ENCODE results near the gene REG4.
"Not testable (repeated sequence)": the region's sequence is repeated elsewhere in the genome, so short reads cannot be mapped to it uniquely, and the experiment has no call there.

The REG4 gene

DNA sequence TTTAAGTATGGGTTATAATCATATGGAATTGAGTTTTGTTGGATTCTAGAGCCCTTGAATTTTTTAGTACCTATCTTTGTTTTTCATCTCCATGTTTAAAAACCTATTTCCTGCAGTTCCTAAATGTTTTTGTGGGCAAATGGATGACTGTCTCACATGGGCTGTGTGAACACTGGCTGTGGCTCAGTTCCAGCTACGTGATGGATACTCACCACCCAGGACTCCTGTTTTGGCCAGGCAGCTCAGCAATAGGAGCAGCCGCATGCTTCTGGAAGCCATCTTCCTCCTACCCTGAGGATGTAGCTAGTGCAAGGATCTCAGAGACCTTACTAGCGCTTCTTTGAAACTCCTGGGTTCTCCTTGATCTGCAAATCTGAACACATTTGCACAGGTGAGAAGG, 2.8 kb downstream of the REG4 start:
- DNase-seq (ENCODE audit: low read depth, low spot score) = no peak

DNA sequence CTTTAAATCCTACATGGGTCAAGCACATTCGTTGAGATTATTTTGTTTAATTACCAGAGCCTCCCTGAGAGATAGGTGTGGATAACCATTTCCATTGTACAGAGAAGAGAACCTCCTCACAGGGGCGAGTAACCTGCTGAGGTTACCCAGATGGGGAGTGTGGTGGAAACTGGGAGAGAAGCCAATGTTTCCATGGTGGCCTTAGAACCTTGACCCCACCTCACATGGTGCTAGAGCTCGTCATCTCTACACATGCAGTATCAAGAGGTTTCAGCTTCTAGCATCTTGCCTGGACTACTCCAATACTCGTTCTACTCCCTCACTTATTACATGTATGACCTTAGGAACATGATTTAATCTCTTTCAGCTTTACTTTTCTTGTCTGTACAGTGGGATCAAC, 4.8 kb downstream of the REG4 start:
- no peak for DNase-seq (ENCODE audit: low read depth, low spot score)

DNA sequence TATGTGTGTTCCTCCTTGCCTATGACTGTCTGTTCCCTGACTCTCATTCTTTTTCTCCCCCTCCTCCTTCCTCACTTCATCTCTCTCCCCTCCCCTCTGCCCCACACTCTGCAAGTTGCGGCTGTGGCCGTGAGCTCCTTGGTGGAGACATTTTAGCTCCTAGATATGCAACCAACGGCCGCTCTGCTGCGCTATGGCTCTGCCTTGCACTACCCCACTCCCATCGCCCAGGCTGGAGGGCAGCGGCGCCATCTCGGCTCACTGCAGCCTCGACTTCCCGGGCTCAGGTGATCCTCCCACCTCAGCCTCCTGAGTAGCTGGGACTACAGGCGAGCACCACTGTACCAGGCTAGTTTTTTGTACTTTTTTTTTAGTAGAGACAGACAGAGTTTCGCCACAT, 5.5 kb downstream of the REG4 start:
- no peak for DNase-seq (ENCODE audit: low read depth, low spot score)

DNA sequence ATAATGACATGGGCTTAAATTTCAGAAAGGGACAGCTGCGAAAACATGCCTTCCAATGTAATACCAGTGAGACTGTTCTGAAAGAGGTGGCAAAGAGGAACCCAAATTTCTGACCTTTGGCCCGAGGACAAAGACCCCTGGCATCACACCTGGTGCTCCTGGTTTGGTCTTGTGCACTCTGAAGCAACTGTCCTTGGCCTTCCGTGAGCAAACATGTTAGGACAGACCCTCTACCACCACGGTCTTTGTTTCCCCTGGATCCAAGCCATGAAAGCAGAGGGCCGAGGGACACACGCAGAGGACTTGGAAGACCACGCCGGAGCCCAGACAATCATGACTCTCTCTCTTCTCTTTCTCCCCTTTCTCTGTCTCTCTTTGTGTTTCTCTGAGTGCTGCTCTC, 6.0 kb downstream of the REG4 start:
- no peak for DNase-seq (ENCODE audit: low read depth, low spot score)

DNA sequence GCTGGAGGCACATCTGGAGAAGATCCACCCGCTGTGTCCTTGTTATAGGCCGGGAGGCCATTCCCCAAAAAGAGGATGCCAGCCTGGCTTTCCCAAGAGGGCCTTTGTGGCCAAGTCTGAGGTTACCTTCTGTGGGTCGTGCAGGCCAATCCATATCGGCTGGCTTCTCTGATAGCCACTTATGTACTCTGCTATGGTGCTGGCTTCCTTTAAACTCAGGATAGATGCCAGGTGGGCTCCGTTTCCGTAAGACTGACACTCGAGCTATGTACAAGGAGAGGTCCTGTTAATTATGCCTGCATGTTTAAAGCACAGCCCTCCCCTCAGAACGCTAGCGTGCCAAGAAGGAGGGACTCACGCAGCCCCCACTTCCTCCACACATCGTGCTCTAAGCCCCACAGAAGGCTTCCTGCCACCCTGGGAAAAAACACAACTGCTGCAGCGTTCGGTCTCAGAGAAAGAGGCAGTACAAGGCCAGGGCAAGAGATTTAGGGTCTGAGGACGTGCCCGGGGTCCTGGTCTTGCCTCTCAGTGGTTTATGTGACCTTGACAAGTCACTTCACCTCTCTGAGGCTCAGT, 11.6 kb downstream of the REG4 start:
- DNase-seq (ENCODE audit: low read depth, low spot score) = no peak

DNA sequence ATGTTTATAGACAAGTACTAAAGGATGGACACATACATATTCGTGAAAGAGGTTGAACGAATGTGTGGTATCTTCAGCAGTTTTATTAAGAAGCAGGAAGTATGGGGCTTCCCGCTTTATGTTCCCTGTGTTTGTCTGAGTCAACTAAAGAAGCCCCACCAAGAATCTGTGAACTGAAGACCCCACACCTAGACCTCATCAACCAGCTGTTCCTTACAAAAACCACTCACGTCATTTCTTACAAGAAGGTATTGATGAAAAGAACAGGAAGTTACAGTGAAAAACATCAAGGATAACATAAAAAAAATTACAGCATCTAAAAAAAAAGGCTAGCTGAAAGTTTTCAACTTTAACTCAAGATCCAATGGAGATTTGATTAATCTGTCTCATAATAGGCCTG, 12.3 kb downstream of the REG4 start:
- DNase-seq (ENCODE audit: low read depth, low spot score) = no peak

DNA sequence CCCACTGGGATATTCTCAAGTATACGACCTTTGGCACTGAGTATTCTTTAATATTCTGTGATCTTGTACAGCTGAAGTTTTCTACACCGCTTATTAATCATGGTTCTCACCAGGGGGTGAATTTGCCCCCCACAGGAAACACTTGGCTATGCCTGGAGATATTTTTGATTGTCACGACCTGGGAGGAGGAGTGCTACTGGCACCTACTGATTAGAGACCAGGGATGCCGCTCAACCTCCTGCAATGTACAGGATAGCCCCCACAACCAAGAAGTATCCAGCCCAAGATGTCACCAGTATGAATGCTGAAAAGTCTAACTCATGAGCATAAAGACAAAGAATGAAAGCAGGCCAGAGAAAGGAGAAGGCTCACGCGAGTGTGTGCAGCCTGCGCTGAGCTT, 13.7 kb downstream of the REG4 start:
- DNase-seq (ENCODE audit: low read depth, low spot score) = no peak

DNA sequence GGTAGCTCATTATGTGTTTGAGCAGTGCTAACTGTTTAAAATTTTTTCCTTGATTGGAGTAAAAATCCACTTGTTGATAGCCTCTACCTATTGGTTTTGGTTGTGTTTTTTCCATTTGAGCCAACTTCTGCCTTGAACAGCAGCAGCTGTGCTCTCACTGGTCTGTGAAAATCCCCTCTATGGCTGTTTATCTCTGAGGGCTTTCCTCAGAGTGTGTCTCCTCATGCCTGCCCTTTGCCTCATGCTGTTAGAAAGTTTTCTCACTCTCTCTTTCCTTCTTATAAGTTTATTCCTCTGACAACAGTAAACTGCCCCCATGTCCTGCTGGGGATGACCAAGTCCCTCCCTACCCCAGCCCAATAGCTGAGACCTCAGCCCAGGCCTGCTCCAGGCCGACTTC, 14.1 kb downstream of the REG4 start:
- DNase-seq (ENCODE audit: low read depth, low spot score) = no peak

DNA sequence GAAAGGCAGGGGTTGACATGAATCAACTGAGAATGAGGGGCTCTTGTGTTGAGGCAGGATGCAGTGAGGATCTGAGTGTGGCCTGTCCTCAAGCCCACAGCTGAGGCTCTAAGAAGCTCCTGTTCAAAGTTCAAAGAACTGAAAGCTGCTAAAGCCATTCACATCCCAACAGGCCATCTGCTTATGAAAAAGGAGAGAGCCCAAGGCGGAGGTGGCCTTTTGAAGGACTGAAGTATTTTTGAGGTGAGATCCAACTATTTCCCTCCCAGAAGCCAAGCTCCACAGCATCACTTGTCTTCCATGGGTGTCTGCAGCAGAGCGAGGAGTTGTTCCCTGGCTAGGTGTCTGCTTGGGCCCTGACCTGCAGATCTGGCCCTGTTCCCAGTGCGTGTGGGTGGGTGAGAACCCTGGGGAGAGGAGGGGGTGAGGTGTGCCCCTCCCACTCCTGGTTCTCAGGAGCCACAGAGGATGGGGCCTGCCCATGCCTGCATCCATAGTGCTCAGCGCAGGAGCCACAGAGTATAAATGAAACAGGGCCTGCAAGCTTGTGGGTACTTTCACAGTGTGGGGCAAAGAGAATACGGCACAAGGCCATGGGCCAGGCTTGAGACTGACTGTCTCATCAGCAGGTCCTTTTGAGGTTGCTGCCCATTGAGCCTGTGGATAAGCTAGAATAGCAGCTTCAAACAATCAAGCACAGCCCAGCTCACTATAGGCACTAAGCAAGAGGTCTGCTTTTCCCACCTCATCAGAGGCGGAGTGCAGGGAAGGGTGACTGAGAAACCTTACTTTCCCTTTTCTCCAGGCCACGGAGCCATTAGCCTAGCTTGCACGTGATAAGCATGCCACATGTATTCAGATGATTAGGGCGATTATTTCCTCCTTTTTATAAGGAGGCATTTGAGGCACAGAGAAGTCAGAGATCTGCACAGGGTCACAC, 15.7 kb downstream of the REG4 start:
- no peak for DNase-seq (ENCODE audit: low read depth, low spot score)

DNA sequence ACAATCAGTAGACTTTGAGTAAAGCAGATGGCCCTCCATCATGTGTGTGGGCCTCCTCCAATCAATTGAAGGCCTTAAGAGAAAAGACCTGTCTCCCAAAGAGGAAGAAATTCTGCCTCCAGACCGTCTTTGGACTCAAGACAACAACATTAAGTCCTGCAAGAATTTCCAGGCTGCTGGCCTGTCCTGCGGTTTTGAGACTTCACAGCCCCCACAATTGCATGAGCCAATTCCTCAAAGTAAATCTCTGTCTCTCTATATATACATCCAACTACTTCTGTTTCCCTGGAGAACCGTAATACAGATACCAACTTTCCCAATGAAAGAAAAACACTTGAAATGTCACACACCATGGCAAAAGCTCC, 16.4 kb downstream of the REG4 start:
- DNase-seq (ENCODE audit: low read depth, low spot score) = no peak

DNA sequence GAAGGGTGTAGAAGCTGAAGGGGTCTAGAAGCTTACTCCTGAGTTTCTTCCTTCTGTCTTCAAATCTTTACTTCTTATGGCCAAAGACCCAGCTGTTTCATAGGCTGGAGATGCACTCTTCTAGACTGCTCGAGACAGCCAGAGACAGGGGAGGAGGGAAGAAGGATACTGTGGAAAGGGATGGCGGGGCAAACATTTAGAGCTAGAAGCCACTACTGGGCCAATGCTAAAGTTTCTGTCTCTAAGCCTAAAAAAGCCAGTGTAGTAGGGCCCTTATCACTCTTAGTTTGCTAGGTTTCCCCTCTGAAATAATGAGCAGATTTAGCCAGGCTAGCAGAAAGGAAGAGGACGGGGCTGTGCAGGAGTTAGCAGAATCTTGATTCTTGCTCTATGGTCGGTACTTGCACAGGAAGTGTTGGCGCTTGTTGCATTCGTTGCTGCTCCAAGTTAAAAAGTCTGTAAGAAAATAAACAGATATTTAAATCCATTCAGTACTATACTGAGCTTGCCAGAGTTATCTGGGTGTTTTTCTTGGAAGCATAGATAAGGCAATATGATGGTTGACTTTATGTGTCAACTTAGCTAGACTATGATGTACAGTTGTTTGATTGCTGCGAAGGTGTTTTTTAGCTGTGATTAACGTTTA, 16.9 kb downstream of the REG4 start:
- DNase-seq (ENCODE audit: low read depth, low spot score) = no peak

DNA sequence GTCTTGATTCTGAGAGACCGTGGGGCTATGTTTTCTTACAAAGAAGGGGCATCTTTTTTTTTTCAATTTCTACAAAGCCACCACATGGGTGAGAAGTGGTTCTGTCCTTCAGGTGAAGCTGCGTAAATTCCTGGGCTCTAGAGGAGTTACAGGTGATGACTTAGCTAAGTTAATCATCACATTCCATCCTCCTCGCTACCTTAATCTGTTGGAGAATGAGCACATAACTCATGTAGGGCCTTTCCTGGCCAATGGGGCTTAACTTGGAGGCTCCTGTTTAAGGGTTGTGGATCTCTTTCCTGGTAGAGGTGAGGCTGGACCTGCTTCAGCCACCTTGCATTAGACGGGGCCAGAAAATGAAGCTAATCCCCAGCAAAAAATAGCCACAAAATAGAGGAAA, 19.9 kb downstream of the REG4 start:
- no peak for DNase-seq (ENCODE audit: low read depth, low spot score)

DNA sequence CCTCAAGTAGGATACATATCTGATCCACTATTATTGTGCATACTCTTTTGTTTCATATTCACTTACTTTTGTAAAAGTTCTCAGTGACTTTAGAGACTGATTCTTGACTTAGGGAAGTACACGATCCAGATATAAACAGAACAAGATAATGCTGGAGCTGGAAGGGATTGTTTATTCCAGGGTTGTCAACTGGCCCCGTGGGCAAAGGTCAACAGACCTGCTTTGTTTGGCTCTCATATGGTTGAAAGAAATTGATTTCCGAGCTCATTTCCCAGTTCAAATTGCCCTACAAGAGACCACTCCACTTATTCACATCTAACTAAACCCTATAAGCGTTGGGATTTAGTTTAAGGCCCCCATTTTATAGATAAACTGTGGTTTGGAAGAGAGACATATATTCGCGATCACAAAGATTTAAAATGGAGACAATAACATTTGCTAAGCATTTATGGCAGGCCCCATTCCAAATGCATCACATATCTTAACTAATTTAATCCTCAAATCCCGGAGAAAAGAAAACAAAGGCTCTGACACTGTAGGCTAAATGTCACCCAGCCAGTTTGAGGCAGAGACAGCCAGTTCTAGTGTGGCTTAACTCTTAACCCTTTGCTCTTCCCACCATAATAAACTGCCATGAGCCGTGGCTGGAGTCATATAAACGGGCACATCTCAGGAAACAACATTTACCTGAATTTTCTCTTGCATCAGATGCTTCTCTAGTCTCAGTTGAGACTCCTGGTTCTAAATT, 20.6 kb downstream of the REG4 start:
- no peak for DNase-seq (ENCODE audit: low read depth, low spot score)

DNA sequence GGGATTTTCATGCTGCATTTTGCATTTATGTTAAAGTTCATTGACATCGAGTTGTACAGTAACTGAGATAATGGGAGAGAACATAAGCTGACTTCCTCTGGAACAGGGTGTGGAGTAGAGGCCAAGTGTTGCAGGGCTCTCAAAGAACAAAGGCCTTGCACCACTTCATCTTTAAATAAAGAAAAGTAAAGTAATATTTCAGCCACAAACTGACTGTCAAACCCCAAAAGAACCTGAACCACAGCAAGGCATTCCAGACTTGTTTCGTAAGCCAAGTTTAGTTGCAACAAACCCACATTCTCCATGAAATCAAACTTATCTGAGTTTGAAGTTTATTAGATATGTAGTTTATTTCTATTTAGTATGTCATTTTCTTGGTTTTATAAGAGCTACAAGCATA, 23.5 kb downstream of the REG4 start:
- DNase-seq (ENCODE audit: low read depth, low spot score) = no peak

DNA sequence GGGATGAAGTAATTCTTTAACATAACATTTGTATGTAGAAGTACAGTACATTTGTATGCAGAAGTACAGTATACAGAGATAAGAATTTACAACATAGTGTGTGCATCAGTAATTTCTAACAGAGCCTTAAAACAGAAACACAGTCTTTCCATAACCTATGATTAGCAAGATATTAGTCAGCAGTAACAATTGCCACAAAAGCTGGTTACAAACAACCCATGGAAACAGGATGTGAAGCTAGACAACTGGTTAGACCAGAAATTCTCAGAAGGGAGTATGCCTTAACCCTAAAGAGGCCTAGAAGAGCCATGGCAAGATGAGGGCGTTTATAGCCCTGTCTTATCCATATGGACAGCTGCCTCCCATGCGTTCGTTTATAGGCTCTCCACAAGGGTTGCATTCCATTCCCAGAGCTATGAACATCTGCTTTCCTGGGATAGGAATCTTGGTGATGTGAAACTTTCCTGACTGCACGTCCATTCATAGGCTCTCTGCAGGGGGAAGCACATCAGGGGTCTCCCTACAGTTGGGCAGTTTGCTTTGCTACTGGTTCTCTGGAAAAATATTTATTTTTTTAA, 24.7 kb downstream of the REG4 start:
- not testable (repeated sequence) for DNase-seq (ENCODE audit: low read depth, low spot score)

DNA sequence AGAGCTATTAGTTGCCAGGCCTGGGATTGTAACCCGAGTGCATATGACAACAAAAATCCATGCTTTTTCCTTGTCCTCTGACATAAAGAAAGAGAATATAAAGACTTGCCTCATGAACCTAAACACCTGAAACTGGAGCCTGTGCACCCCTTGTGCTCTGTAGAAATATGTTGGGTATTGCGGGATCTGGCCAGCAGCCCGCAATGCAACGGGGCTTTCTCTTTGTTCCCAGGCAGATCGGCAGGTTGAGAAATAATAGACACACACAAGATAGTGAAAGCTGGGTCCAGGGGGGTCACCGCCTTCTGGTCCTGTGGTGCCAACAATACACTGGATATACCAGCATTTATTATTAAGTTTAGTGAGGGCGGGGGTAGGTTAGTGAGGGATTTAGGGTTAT, 25.2 kb downstream of the REG4 start:
- not testable (repeated sequence) for DNase-seq (ENCODE audit: low read depth, low spot score)

DNA sequence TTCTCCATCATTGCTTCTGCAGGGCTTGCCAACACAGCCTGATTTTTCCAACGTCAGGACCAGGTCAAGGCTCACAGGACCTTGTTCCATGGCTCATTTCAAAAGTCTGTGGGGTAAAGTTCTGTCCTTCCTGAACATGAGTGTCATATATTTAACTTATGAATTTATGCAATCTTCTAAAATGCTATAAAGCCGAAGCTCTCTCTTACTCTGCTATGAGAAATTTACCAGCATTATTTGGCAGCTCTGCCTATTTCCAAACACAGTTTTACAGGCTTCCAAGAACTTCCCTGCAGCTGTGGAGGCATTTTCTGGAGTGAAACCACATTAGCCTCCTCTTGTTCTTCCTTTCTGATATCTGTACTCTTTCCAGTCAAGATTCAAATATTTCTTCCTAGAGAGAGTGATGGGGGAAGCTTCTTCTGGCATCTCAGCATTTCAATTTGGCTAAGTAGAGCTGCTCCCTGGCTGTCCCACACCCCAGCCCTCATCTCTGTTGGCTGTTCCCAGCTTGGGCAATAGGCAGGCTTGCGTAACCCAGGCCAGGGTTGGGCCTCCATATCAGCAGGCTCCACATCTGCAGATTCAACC, 27.0 kb downstream of the REG4 start:
- DNase-seq (ENCODE audit: low read depth, low spot score) = no peak

DNA sequence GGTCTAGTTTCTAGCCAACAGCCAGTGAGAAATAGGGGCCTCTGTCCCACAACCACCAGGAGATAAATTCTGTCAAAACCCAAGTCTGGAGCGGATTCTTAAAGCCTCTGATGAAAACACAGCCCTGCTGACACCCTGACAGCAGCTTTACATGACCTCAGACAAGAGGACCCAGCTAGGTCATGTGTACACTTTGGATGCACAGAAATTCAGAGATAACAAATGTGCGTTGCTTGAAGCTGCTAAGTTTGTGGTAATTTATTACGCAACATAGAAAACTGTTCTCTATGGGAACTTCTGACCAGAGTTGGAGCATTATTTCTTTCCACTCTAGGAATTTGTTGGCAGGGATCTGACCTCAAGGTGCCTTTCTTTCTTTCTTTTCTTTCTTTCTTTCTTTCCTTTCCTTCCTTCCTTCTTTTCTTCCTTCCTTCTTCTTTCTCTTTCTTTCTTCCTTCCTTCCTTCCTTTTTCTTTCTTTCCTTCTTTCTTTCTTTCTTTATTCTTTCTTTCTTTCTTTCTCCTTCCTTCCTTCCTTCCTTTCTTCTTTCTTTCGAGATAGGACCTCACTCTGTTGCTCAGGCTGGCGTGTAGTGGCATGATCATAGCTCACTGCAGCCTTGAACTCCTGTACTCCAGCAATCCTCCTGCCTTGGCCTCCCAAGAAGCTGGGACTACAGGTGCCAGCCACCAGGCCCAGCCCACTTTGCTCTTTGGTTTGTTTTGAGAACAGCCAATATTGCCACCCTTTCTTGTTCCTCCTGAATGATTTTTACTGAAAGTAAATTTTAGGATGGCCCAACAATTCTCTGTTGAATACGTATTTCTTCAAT, 27.7 kb downstream of the REG4 start:
- no peak for DNase-seq (ENCODE audit: low read depth, low spot score)

DNA sequence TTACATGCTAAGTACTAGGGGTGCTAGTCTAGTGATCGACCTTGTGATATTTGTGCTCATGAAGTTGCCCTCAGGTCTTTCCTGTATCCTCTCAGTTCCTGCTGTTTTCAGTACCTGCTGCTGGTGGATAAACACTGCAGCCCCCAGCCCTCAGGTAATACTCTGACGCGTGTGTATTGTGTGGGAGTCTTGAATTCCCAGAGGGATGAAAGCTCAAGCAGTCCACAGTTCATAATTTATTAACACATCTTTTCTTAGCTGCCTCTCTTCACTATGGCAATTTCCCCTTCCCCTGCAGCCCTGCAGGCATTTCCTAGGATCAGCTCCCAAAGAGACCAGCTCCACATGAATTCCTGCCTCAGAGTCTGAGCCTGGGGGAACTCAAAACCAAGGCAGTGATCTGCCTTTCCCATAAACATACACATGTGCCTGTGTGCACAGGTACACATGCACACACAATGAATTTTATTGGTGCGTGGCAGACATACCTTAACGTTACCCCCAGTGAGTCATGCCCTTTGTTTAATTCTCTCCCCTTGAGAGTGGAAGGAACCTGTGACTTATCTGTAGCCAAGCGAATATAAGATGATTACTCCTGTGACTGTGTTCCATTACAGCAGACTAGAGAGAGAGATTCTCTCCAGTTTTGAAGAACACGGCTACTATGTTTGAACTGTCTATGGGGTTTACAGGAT, 28.5 kb downstream of the REG4 start:
- no peak for DNase-seq (ENCODE audit: low read depth, low spot score)
